ENCODE measurements around the gene MED13L.

MED13L gene

GRCh38 chr12:116206828-116207227, 70.7 kb downstream of the MED13L start:
- no peak for DNase-seq

- no peak for DNase-seq
Observed at GRCh38 chr12:116204785-116205184, 72.7 kb downstream of the MED13L start.

DNA sequence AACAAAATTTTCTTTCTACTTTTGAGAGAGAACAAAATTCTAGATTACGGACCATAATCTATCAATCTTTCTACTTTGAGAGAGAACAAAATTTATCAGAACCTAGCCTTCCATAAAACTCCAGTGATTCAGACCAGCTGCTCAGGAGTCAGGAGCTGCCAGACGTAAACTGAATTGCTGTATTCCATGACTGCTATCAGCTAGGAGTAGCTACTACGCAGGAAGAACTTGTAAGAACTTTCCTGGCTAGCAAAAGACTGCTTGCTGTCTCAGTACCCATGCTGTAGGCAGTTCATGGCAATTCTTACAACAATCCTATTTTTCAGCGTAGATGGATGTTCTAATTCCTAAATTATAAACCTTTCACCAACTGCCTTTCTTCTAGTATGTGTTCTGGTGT, 73.3 kb downstream of the MED13L start:
- no peak for DNase-seq

GRCh38 chr12:116202940-116203339, 74.6 kb downstream of the MED13L start:
- no peak for DNase-seq

GRCh38 chr12:116202433-116202832, 75.1 kb downstream of the MED13L start:
- no peak for DNase-seq

DNA sequence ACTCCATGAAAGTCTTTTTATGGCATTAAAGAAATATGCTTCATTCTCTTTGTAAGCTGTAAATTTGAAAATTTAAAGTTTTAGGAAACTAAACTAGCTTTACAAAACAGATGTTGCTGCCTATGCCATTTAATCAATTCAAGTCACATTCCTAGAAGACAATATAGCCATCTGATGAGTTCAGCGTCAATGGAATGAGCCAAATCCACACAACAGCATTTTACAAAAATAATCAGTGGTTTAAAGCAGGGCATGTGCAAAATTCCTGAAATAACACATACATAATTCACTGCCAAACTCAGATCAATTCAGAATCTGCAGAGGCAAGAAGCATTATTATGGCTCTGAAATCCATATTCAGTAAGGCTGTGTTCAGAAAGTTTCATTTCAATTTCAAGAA, 75.6 kb downstream of the MED13L start:
- no peak for DNase-seq

- DNase-seq: no peak
Observed at GRCh38 chr12:116201359-116201758, 76.1 kb downstream of the MED13L start.

DNA sequence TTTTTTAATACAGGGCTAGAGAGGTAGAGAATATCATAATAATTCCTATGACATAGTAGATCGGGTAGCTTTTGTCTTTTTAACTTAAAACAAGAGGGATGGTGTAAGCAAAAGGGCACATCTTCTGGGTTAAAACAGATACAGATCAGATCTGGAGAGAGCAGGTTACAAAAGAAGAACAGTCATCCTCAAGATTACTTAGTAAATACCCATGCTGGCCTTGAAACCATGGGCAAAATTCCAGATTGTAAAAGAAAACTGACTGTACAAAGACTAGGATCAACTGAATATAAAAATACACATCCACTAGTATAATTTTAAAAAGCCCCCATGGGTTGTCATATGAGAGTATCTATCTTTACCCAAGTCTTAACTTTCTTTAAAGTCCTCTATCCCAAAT, 76.7 kb downstream of the MED13L start:
- DNase-seq: no peak

- no peak for DNase-seq
Observed at GRCh38 chr12:116199160-116199706, 78.3 kb downstream of the MED13L start.

DNA sequence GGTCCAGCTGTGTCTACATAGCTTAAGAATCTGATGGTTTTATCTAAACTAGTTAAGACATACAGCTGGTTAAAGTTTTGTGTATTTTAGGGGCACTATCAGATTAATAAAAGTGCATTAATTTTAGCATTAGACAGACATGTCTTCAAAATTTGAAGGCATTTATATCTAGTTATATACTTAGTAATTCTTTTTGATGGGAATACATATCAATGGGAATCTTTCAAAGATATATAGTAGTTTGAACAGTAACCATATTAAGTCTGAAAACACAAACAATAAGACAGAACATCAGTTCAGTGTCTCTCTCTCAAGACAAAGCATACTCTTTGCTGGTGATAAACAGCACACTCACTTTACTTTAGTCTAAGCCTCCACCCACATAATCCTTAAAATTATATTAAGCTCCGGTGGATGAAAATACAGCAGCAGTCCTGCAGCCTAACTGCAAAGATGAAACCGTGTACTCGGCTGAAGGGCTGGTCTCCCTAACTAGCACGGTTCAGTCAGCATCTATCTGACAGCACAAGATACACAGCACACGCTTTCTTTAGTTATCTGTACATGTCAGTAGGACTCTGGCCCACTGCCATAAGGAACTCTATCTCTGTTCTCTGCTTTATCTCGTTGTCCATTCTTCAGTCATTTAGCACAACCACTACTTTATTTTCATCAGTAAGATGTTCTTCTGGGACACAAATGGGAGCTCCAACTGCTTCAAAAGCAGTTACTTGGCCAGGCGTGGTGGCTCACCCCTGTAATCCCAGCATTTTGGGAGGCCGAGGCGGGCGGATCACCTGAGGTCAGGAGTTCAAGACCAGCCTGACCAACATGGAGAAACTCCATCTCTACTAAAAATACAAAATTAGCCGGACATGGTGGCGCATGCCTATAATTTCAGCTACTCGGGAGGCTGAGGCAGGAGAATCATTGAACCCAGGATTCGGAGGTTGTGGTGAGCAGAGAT, 80.5 kb downstream of the MED13L start:
- no peak for DNase-seq

DNA sequence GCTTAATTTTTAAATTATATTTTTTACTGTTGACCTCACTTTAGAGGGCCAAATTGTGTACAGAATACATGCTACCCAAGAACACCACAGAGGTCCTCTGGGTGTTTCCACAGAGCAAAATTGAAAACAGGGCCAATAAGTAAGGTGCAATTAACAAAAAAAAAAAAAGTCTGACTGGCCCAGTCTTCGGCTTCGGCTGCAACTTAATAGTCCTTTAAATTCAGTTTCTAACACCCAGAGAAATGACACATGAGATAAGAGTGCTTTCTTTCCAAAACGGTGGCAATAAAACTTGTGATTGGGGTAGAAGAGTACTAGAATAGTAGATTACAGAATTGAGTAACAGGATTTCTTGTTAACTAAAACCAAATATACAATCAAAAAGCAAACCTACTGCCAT, 81.3 kb downstream of the MED13L start:
- DNase-seq: no peak

- DNase-seq: no peak
Observed at GRCh38 chr12:116194935-116195431, 82.5 kb downstream of the MED13L start.

GRCh38 chr12:116189692-116190091, 87.8 kb downstream of the MED13L start:
- no peak for DNase-seq

DNA sequence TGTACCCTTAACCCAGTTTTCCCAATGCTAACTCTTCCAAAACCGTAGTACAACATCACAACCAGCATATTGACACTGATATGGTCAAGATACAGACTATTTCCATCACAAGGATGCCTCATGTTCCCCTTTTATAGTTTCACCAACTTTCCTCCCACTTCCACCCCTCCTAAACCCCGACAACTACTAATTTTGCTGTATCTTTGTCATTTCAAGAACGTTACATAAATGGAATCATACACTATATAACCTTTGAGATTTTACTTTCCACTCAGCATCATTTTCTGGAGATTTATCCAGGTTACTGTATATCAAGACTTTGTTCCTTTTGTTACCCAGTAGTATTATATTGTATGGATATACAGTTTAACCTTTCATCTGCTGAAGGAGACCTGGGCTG, 88.9 kb downstream of the MED13L start:
- DNase-seq: no peak

DNA sequence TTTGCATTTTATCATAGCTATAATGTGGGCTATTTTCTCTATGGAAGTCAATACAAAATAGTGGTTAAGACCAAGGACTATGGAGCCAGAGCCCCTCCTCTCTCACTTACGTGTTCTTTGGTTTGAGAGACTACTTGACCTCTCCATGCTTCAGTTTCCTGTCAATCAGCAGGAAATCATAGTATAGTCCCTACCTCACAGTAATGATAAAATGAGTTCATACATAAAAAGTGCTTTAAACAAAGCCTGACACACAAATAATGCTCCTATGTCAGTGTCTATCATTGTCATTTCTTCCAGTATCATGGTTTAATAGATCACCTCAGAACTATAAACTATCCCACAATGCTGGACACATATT, 90.4 kb downstream of the MED13L start:
- no peak for DNase-seq

DNA sequence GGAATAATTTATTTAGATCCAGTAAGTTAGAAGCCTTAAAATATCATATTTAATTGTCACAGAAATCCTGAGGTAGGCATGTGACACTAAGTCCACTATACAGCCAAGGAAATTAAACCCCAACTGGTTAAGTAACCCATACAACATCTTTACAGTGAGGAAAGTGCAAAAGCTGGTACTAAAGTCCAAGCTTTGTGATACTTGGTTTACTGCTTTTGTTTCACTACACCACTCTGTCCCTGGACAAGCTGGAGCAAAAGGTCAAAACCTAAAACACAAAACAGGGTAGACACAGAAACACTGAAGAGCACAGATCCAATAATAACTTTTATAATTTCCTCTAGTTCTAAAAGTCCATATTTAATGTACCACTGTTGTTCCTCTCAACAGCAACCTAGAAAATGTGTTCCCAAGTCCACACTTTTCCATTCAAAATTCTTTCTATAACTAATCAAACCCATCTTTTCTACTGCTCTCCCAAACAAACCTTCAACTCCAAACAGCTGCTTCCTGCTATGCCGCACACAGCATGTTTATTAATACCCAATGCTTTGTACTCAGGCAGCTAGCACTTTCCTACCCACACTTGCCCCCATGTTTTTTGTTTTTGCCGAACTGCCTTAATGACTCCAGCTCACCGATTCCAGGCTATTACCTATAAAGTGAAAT, 90.9 kb downstream of the MED13L start:
- DNase-seq: no peak

GRCh38 chr12:116184763-116185162, 92.7 kb downstream of the MED13L start:
- no peak for DNase-seq

DNA sequence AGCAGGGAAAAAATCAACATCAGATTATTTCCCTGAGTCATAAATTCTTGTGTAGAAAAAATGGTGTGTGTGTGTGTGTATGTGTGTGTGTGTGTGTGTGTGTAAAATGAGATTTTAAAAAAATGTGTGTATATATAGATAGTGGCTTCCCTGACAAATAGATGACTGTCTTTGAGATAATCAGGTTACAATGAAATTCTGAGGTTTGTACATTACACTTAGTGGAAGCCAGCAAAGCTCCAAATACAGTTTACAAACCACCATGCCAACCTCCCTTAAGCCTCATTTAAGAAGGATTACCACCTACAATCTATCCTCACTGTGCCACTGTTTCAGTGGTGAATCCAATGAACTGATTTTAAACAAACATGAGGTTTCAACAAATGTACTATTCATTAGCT, 93.8 kb downstream of the MED13L start:
- no peak for DNase-seq

GRCh38 chr12:116182359-116183063, 95.0 kb downstream of the MED13L start:
- no peak for DNase-seq

- no peak for DNase-seq
Observed at GRCh38 chr12:116180448-116180847, 97.0 kb downstream of the MED13L start.

GRCh38 chr12:116179384-116179783, 98.1 kb downstream of the MED13L start:
- DNase-seq: no peak

- DNase-seq: no peak
Observed at GRCh38 chr12:116177017-116177416, 100.5 kb downstream of the MED13L start.

DNA sequence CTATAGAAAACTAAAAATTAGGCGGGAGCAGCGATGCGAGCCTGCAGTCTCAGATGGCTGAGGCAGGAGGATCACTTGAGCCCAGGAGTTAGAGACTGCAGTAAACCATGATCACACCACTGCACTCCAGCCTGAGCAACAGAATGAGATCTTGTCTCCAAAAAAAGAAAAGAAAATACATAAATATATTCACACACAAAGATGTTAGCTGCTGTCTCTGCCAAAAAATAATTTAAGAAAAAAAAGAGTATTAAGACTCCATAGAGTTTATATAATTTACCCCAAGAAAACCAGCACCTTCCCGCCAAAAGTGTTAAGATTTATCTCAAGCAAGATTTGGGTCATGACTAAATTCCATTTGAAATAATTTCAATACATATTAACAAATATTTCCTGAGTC, 102.6 kb downstream of the MED13L start:
- no peak for DNase-seq
